CD14-positive monocyte (primary cell): Measurements from ENCODE around the gene COL21A1. TPM values are rescaled to one million over a fixed set of nuclear protein-coding genes. Genes with fewer than 3 reads are reported as not detected.

ENCODE experiments used
- DNase-seq, 3 donors: peaks; one replicate each; pipeline ENCODE4 v3.0.0-alpha.2; 2011 to 2022
- H2AFZ ChIP-seq: 2 replicates; pipeline ENCODE4 v1.6.0; 2012; ENCODE audit warnings: mild to moderate bottlenecking, low read depth, low read length, inconsistent platforms; ENCODE audit not compliant: insufficient read depth, poor library complexity, severe bottlenecking
- H3K27ac ChIP-seq, 2 donors: 1 replicate in 1 of 2; 2 replicates in 1 of 2; pipeline ENCODE4 v1.5.1; 2012 to 2013; ENCODE audit warnings: low read length in 2 of 2, control low read depth in 1 of 2, inconsistent platforms in 1 of 2, low read depth in 1 of 2, mild to moderate bottlenecking in 1 of 2
- H3K27me3 ChIP-seq, 2 donors: one replicate each; pipeline versions ENCODE4 v1.6.0 to v1.6.1; 2011 to 2013; ENCODE audit warnings: low read length in 2 of 2; ENCODE audit not compliant: control insufficient read depth in 2 of 2, insufficient read depth in 2 of 2
- H3K36me3 ChIP-seq, 2 donors: replicated peaks in 1 of 2; 1 replicate in 1 of 2; 2 replicates in 1 of 2; pipeline versions ENCODE4 v1.5.1 to v1.6.1; 2012 to 2013; ENCODE audit warnings: low read length in 2 of 2, control low read depth in 1 of 2, inconsistent platforms in 1 of 2, mild to moderate bottlenecking in 1 of 2; ENCODE audit not compliant: insufficient read depth in 2 of 2, control insufficient read depth in 1 of 2
- H3K4me1 ChIP-seq, 2 donors: 1 replicate in 1 of 2; 2 replicates in 1 of 2; pipeline versions ENCODE4 v1.5.1 to v1.6.1; 2012 to 2013; ENCODE audit warnings: low read length in 2 of 2, control low read depth in 1 of 2, inconsistent platforms in 1 of 2, mild to moderate bottlenecking in 1 of 2, moderate library complexity in 1 of 2; ENCODE audit not compliant: insufficient read depth in 2 of 2, control insufficient read depth in 1 of 2
- H3K4me2 ChIP-seq: replicated peaks from 2 replicates; pipeline ENCODE3; 2012; ENCODE audit warnings: low read length, moderate library complexity, mild to moderate bottlenecking; ENCODE audit not compliant: poor library complexity, severe bottlenecking; ENCODE audit errors: extremely low read depth
- H3K4me3 ChIP-seq, 3 experiments: fragments of 200-600 bp in 1 of 3; sonication (generic) in 1 of 3; replicated peaks in 1 of 3; 1 replicate in 2 of 3; 2 replicates in 1 of 3; pipeline ENCODE4 v1.5.1; 2011 to 2013; ENCODE audit warnings: low read length in 3 of 3, mild to moderate bottlenecking in 3 of 3, control low read depth in 2 of 3, low read depth in 2 of 3, inconsistent platforms in 1 of 3, moderate library complexity in 1 of 3
- H3K79me2 ChIP-seq: 2 replicates; pipeline ENCODE4 v1.6.0; 2012; ENCODE audit warnings: mild to moderate bottlenecking, control low read depth, inconsistent platforms, low read length, moderate library complexity; ENCODE audit not compliant: insufficient read depth
- H3K9ac ChIP-seq: 2 replicates; pipeline ENCODE4 v1.6.0; 2017; ENCODE audit warnings: low read length, mild to moderate bottlenecking; ENCODE audit not compliant: insufficient read depth, poor library complexity, severe bottlenecking
- H3K9me3 ChIP-seq, 2 donors: replicated peaks in 1 of 2; 1 replicate in 1 of 2; 2 replicates in 1 of 2; pipeline versions ENCODE4 v1.5.1 to v1.6.1; 2012 to 2013; ENCODE audit warnings: low read length in 2 of 2, control low read depth in 1 of 2; ENCODE audit not compliant: control insufficient read depth in 1 of 2, insufficient read depth in 1 of 2
- H4K20me1 ChIP-seq: 2 replicates; pipeline ENCODE4 v1.6.0; 2012; ENCODE audit warnings: mild to moderate bottlenecking, low read length, control low read depth, moderate library complexity; ENCODE audit not compliant: insufficient read depth
- H3K27ac Mint-ChIP-seq, 7 donors: one replicate each; pipeline ENCODE4 v1.8.0; 2020; ENCODE audit warnings: mild to moderate bottlenecking in 7 of 7, mixed read lengths in 7 of 7, moderate library complexity in 6 of 7, inconsistent platforms in 2 of 7
- H3K27me3 Mint-ChIP-seq, 3 donors: one replicate each; pipeline ENCODE4 v1.8.0; 2021 to 2022; ENCODE audit warnings: low read depth in 3 of 3, mild to moderate bottlenecking in 3 of 3, mixed read lengths in 3 of 3, moderate library complexity in 3 of 3, inconsistent platforms in 1 of 3
- H3K36me3 Mint-ChIP-seq, 2 donors: one replicate each; pipeline ENCODE4 v1.8.0; 2020; ENCODE audit warnings: mixed read lengths in 2 of 2, inconsistent platforms in 1 of 2, mild to moderate bottlenecking in 1 of 2
- H3K4me1 Mint-ChIP-seq: one replicate; pipeline ENCODE4 v1.8.0; 2020; ENCODE audit warnings: mild to moderate bottlenecking, mixed read lengths
- H3K4me3 Mint-ChIP-seq, 2 donors: one replicate each; pipeline ENCODE4 v1.8.0; 2020; ENCODE audit warnings: mild to moderate bottlenecking in 2 of 2, mixed read lengths in 2 of 2, moderate library complexity in 1 of 2
- H3K9me3 Mint-ChIP-seq, 7 donors: one replicate each; pipeline ENCODE4 v1.8.0; 2020 to 2022; ENCODE audit warnings: mixed read lengths in 7 of 7, mild to moderate bottlenecking in 6 of 7, moderate library complexity in 6 of 7, inconsistent platforms in 2 of 7
- CTCF ChIP-seq: fragments of 200-600 bp; IDR thresholded peaks from one replicate; pipeline ENCODE4 v1.8.0; 2022; ENCODE audit warnings: antibody characterized with exemption, mild to moderate bottlenecking
- WGBS: methylation state at CpG from one replicate; pipeline ENCODE4 v1.1.5; 2013; ENCODE audit warnings: missing lambda C conversion rate; ENCODE audit not compliant: insufficient coverage; 5-methylcytosine and 5-hydroxymethylcytosine counted together
- intact Hi-C, 2 donors: fragments of 100-400 bp; cut with micrococcal nuclease; formaldehyde crosslinking; loops; one replicate each; pipeline versions ENCODE4 v1.15.0 to v1.15.1; 2023
- polyA plus RNA-seq, 3 donors: library from polyadenylated mRNA; depleted of rRNA in 1 of 3; unstranded in 2 of 3; stranded (reverse) in 1 of 3; fragments of 300-500 nt in 2 of 3; fragments of >200 nt in 1 of 3; fragmentation: Illumina TruSeq in 2 of 3; gene quantifications; 1 replicate in 2 of 3; 2 replicates in 1 of 3; pipeline ENCODE4 v1.2.3, GENCODE V29; 2012 to 2021

Gene COL21A1
- polyA plus RNA-seq, 3 donors = 0.03 TPM; not detected in 2

GRCh38 chr6:56025795-56026194 lies 221.6 kb downstream of the COL21A1 start:
- H3K4me3 ChIP-seq = no peak overlapping the region

GRCh38 chr6:56024931-56025330 lies 222.4 kb downstream of the COL21A1 start:
- Mint-ChIP-seq H3K4me3 (no peak overlapping the region), H3K27me3 (peaks cover 0 to 2% (median 0%) of the 10 kb centered on the region in 3 donors), H3K9me3 (peaks cover 0 to 3% (median 2%) of the 10 kb centered on the region in 7 donors), H3K36me3 (no peaks in the 10 kb centered on the region), H3K27ac (no peak overlapping the region), H3K4me1 (no peaks in the 10 kb centered on the region)
- no peaks in the 10 kb centered on the region for H3K36me3 ChIP-seq
- H3K4me1 ChIP-seq = no peaks in the 10 kb centered on the region
- intact Hi-C loops = no loop called here
- no peak for TF ChIP-seq CTCF
- H2AFZ ChIP-seq = no peak overlapping the region
- no peak overlapping the region for H3K4me2 ChIP-seq
- no peak overlapping the region for H3K4me3 ChIP-seq
- no peaks in the 10 kb centered on the region for H4K20me1 ChIP-seq
- H3K79me2 ChIP-seq = no peaks in the 10 kb centered on the region
- H3K27me3 ChIP-seq = no peaks in the 10 kb centered on the region
- H3K9me3 ChIP-seq = no peaks in the 10 kb centered on the region
- no peak overlapping the region for H3K27ac ChIP-seq
- H3K9ac ChIP-seq = no peak overlapping the region
- DNase-seq = no peak
- WGBS = 93% methylated on average over 4 of the region's 5 CpGs

More at GRCh38 chr6:56025795-56026194, 221.6 kb downstream of the COL21A1 start:
- Histone ChIP-seq H3K79me2 (no peaks in the 10 kb centered on the region), H3K9ac (no peak overlapping the region), H3K9me3 (no peaks in the 10 kb centered on the region), H4K20me1 (no peaks in the 10 kb centered on the region), H3K27me3 (no peaks in the 10 kb centered on the region), H3K4me2 (no peak overlapping the region), H3K36me3 (no peaks in the 10 kb centered on the region), H2AFZ (no peak overlapping the region), H3K27ac (no peak overlapping the region), H3K4me1 (no peaks in the 10 kb centered on the region)
- Mint-ChIP-seq H3K4me3 (no peak overlapping the region), H3K27me3 (peaks cover 0 to 2% (median 0%) of the 10 kb centered on the region in 3 donors), H3K9me3 (peaks cover 0 to 10% (median 4%) of the 10 kb centered on the region in 7 donors), H3K27ac (no peak overlapping the region), H3K4me1 (no peaks in the 10 kb centered on the region), H3K36me3 (no peaks in the 10 kb centered on the region)
- intact Hi-C loops = no loop called here
- TF ChIP-seq CTCF = no peak
- DNase-seq = no peak
